GM23248 (cell line): ENCODE results near the gene LIMD2.

Experiments
- EZH2 ChIP-seq: fragments of 200-600 bp; sonication (generic); IDR thresholded peaks from 2 replicates; pipeline ENCODE4 v1.6.1; 2018; ENCODE audit warnings: antibody characterized with exemption, mild to moderate bottlenecking; ENCODE audit not compliant: insufficient read depth, poor library complexity, severe bottlenecking
- EZH2phosphoT487 ChIP-seq: fragments of 200-600 bp; sonication (generic); IDR thresholded peaks from 2 replicates; pipeline ENCODE4 v1.6.1; 2018; ENCODE audit warnings: antibody characterized with exemption, moderate library complexity, mild to moderate bottlenecking, low read depth; ENCODE audit not compliant: insufficient read depth

DNA sequence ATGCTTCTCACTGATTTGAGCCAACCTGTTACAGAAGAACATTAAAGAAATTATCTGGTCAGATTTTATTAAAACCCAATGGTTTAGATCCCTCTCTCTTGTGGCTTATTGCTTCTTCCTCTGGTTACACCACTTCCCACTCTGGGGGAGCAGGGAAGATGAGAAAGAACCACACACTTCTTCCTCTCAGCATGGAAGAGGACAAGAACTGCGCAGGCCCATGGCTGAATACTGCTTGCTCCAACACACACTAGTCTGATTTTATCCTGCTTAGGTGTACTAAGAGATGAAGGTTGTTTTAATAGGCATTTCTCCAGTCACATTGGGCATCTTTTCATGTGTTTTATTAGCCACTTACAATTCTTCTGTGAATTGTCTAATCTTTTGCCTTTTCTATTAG lies 50.1 kb downstream of the LIMD2 start:
- TF ChIP-seq EZH2 (no peak), EZH2phosphoT487 (no peak)
